Measurements from ENCODE around the gene TCEA3. TPM values are rescaled to one million over a fixed set of nuclear protein-coding genes. Genes with fewer than 3 reads are reported as not detected.

The TCEA3 gene
- total RNA-seq, 4 donors from 2014 or later = 20.6 to 70.9 (median 27.8) TPM

- Histone ChIP-seq H3K9me3 (peaks cover 4 to 16% of the 10 kb centered on the region in 2 donors), H3K4me1 (peaks cover 0 to 4% of the 10 kb centered on the region in 2 donors), H3K4me3 (no peak overlapping the region), H3K27me3 (no peaks in the 10 kb centered on the region), H3K36me3 (no peaks in the 10 kb centered on the region), H3K27ac (no peak overlapping the region)
- no peak for DNase-seq
- TF ChIP-seq POLR2A (IDR thresholded peaks at IDR 0.05) = no peak
- no peak for TF ChIP-seq CTCF (IDR thresholded peaks at IDR 0.05)
- intact Hi-C loops (cut with DNase I; ENCODE audit: low total_unique reads) = no loop called here
These were observed 62.3 kb downstream of the TCEA3 start for GRCh38 chr1:23362218-23362713.

GRCh38 chr1:23358310-23358875, 66.2 kb downstream of the TCEA3 start:
- intact Hi-C loops (cut with DNase I; ENCODE audit: low total_unique reads) = no loop called here
- peaks cover 4 to 16% of the 10 kb centered on the region in 2 donors for H3K9me3 ChIP-seq
- TF ChIP-seq CTCF (IDR thresholded peaks at IDR 0.05) (no peak), POLR2A (IDR thresholded peaks at IDR 0.05) (no peak)
- H3K4me3 ChIP-seq = no peak overlapping the region
- H3K27me3 ChIP-seq = no peaks in the 10 kb centered on the region
- no peaks in the 10 kb centered on the region for H3K4me1 ChIP-seq
- DNase-seq = no peak
- no peaks in the 10 kb centered on the region for H3K36me3 ChIP-seq
- no peak overlapping the region for H3K27ac ChIP-seq

GRCh38 chr1:23357138-23357908, 67.2 kb downstream of the TCEA3 start:
- H3K27ac ChIP-seq = peak overlapping the region; percentile 40 to 46
- no peaks in the 10 kb centered on the region for H3K36me3 ChIP-seq
- TF ChIP-seq POLR2A (IDR thresholded peaks at IDR 0.05) (no peak), CTCF (IDR thresholded peaks at IDR 0.05) (no peak)
- DNase-seq = no peak
- intact Hi-C loops (cut with DNase I; ENCODE audit: low total_unique reads) = no loop called here
- H3K9me3 ChIP-seq = peaks cover 0 to 10% of the 10 kb centered on the region in 2 donors
- no peak overlapping the region for H3K4me3 ChIP-seq
- H3K4me1 ChIP-seq = no peaks in the 10 kb centered on the region
- no peaks in the 10 kb centered on the region for H3K27me3 ChIP-seq

GRCh38 chr1:23356471-23357137, 67.9 kb downstream of the TCEA3 start:
- intact Hi-C loops (cut with DNase I; ENCODE audit: low total_unique reads) = no loop called here
- Histone ChIP-seq H3K4me3 (no peak overlapping the region), H3K27ac (no peak overlapping the region), H3K9me3 (peaks cover 0 to 3% of the 10 kb centered on the region in 2 donors), H3K36me3 (no peaks in the 10 kb centered on the region), H3K27me3 (no peaks in the 10 kb centered on the region), H3K4me1 (no peaks in the 10 kb centered on the region)
- TF ChIP-seq POLR2A (IDR thresholded peaks at IDR 0.05) = no peak
- TF ChIP-seq CTCF (IDR thresholded peaks at IDR 0.05) = no peak
- no peak for DNase-seq

GRCh38 chr1:23354245-23354644, 70.3 kb downstream of the TCEA3 start:
- intact Hi-C loops (cut with DNase I; ENCODE audit: low total_unique reads) = no loop called here

More at GRCh38 chr1:23354245-23354644, 70.3 kb downstream of the TCEA3 start:
- Histone ChIP-seq H3K27ac (no peak overlapping the region), H3K4me3 (no peak overlapping the region), H3K4me1 (no peaks in the 10 kb centered on the region), H3K9me3 (no peaks in the 10 kb centered on the region), H3K27me3 (no peaks in the 10 kb centered on the region), H3K36me3 (no peaks in the 10 kb centered on the region)
- TF ChIP-seq POLR2A (IDR thresholded peaks at IDR 0.05) (no peak), CTCF (IDR thresholded peaks at IDR 0.05) (no peak)
- DNase-seq = no peak

Measured in uterus (tissue), 4 donors.